Measurements from ENCODE around the gene WRNIP1.

- TF ChIP-seq YY1 (IDR thresholded peaks at IDR 0.05; ENCODE audit: low read depth, low read length) (no peak), JUND (IDR thresholded peaks at IDR 0.05; ENCODE audit: low read length) (no peak), EGR1 (IDR thresholded peaks at IDR 0.05; ENCODE audit: borderline replicate concordance, low read depth, low read length) (no peak), TAF1 (IDR thresholded peaks at IDR 0.05; ENCODE audit: low read depth, low read length) (no peak), POLR2A (IDR thresholded peaks at IDR 0.05; ENCODE audit: control extremely low read depth in 1 of 2, low read depth in 2 of 2, low read length in 2 of 2) (no peak), TEAD4 (IDR thresholded peaks at IDR 0.05; ENCODE audit: low read depth, low read length) (no peak), HDAC6 (IDR thresholded peaks at IDR 0.05; ENCODE audit: low read depth, low read length) (no peak), GTF2F1 (IDR thresholded peaks at IDR 0.05; ENCODE audit: borderline replicate concordance, low read depth, low read length) (no peak), MAX (IDR thresholded peaks at IDR 0.05) (no peak)
- TF ChIP-seq, protein P1, sequence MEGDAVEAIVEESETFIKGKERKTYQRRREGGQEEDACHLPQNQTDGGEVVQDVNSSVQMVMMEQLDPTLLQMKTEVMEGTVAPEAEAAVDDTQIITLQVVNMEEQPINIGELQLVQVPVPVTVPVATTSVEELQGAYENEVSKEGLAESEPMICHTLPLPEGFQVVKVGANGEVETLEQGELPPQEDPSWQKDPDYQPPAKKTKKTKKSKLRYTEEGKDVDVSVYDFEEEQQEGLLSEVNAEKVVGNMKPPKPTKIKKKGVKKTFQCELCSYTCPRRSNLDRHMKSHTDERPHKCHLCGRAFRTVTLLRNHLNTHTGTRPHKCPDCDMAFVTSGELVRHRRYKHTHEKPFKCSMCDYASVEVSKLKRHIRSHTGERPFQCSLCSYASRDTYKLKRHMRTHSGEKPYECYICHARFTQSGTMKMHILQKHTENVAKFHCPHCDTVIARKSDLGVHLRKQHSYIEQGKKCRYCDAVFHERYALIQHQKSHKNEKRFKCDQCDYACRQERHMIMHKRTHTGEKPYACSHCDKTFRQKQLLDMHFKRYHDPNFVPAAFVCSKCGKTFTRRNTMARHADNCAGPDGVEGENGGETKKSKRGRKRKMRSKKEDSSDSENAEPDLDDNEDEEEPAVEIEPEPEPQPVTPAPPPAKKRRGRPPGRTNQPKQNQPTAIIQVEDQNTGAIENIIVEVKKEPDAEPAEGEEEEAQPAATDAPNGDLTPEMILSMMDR (IDR thresholded peaks at IDR 0.05; ENCODE audit: control extremely low read depth in 1 of 3, insufficient read depth in 1 of 3, low read depth in 1 of 3, low read length in 3 of 3), result no peak
Measured at GRCh38 chr6:2730353-2731107, 34.7 kb upstream of the WRNIP1 start.

Data from H1 (cell line).